SH-SY5Y (cell line): ENCODE measurements around the gene ARL14EP.

Experiments used
- GATA2 ChIP-seq: IDR thresholded peaks from 2 replicates; pipeline ENCODE4 v1.6.1; 2011; ENCODE audit warnings: mild to moderate bottlenecking, low read depth, low read length
- GATA3 ChIP-seq: IDR thresholded peaks from 2 replicates; pipeline ENCODE4 v1.6.1; 2011; ENCODE audit warnings: low read depth, mild to moderate bottlenecking, low read length, moderate library complexity

ARL14EP gene

GRCh38 chr11:30350384-30350783 is 27.5 kb downstream of the ARL14EP start:
- TF ChIP-seq GATA3, result no peak
- no peak for TF ChIP-seq GATA2

DNA sequence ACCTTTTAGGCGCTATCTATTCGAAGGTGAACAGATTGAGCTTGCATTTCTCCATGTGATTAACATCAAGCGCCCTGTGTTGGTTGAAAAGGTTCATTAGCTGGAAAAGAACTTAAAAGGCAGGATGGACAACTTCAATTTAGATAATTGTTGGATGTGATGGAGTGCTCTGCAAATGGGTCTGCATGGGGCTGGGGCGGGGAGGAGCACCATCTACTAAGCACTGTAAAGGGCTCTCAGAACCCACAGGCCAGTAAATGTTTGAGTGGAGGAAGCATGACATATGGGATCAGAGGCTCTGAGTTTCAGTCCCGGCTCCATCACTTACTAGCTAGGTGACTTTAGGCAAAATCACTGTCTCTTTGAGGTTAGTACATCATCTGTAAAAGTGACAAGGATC is 28.2 kb downstream of the ARL14EP start:
- TF ChIP-seq GATA3, result no peak
- TF ChIP-seq GATA2, result no peak

DNA sequence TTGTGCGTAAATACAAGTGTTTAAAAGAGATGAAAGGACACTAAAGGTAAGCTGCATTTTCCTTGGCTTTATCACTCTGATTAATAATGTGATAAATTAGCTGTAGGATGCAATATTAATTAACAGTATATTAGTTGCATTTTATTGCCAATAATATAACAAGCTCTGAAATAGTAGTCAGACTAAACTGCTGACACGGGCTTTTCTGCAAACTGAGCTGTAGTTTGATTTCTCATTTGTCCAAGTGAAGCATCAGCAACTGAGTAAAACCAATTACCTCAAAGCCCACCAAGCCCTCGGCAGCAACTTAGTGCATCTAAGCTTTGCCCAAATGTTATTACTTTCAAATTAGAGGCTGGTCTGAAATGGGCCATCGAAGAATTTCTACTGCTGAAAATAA is 33.5 kb downstream of the ARL14EP start:
- no peak for TF ChIP-seq GATA3
- TF ChIP-seq GATA2, result no peak

DNA sequence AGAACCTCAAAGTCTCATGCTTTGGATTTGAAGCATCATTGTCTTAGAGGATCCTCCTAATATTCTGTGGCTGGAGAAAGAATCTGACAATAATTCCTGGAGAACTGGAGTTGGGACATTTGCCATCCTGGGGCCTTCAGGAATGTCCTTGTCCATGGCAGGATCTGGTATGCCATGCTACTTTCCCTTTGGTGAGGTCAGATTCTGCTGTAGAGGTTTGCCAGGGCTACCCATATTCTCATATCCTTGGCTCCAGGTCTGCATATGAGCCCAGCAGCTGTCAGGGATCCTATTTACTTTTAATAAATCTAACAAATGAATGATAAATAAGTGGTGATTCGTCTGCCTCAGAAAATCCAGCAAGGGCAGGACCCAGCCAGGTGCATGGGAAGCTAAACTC is 35.0 kb downstream of the ARL14EP start:
- TF ChIP-seq GATA3 (no peak), GATA2 (no peak)

DNA sequence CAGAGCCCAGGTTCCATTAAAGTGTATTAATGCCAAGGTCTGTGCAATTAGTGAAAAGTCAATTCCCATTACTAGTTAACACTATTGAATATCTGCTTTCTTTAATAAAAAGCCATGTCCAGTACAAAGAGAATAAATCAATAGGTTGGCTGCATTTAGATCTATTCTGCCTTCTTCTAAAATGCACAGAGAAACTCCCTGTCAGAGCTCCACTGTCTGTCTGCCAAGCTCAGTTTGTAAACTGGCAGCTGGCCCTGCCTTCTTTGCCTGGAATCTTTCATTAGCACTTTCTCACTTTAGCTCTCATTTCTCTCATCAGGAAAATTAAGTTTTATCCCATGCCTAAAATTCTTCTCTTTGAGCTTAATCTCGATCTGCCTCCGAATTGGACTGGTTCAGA is 35.6 kb downstream of the ARL14EP start:
- TF ChIP-seq GATA3, result no peak
- no peak for TF ChIP-seq GATA2

DNA sequence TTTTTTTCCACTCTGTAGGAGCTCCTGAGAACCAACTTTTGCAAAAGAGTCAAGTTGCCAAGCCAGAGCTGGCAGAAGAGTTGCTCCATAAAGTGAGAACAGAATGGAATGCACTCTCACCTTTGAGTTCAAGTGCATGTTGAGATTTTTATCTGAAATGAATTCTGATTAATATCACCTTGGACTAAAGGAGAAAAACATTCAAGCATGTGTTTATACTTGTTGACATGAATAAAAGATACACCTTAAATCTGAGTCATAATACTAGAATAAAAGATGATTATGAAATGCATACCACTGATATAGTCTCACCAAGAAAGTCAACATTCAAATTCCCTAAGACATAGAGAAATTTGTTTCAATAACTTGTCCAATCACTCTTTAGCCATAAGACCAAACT is 37.8 kb downstream of the ARL14EP start:
- TF ChIP-seq GATA2, result no peak
- no peak for TF ChIP-seq GATA3

DNA sequence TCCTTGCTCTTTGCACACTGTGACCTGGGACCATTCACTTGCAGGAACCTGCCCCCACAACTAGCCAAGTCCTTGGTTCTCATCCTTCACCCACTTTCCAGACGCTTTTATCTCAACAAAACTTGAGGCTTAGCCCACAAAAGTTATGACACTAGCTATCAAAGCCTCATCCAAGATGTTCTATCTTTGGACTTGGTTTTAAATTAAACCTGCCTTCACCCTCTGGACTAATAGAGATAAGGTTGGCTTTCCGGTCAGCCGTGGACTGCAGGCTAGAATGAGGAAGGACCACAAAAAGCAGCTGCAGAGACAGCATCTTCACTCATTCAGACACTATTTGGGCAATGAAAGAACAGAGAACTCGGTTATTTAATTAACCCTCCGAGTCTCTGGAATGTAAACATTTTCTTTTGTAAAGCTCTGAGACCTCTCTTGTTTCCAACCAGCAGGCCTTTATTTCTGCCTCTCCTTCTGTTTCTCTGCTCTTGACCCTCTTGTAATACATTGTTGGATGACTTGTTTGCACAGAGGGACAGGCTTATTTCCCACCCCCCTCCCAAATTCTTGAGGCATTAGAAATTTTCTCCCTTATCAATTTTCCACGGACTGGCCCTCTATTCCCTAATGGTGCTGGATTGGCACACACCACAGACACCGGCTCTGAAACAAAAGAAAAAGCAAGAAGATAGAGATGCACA is 41.4 kb downstream of the ARL14EP start:
- no peak for TF ChIP-seq GATA2
- TF ChIP-seq GATA3, result no peak

DNA sequence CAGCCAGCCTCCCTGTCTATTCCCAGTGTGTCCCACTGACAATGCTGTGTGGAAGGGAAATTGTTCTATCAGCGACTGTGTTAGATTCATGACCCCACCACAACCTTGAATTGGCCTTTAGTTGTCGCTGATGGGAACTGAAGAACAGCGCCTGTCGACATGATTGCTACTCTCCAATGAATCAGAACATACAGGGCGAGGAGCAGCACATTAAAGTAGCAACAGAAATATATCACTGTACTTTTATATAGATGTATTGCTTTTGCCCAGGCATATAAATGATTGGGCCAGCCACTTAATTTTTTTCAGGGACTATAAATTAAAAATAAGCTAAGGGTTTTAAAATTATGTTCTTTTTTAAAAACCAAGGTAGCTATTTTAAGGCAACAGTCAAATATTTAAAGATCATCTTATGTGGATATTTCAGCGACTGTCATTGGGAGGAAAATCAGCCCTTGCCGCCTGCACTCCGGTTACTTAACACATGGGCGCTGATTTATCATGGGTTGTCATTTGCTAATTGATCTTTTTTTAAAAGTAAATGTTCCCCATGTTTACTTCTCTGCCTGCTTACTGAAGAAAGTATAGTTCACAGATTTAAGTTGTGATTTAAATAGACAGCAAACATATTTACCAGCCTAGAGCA is 42.1 kb downstream of the ARL14EP start:
- TF ChIP-seq GATA2, result no peak

- no peak for TF ChIP-seq GATA3
- TF ChIP-seq GATA2, result no peak
Measured at GRCh38 chr11:30365793-30366517, 43.1 kb downstream of the ARL14EP start.

DNA sequence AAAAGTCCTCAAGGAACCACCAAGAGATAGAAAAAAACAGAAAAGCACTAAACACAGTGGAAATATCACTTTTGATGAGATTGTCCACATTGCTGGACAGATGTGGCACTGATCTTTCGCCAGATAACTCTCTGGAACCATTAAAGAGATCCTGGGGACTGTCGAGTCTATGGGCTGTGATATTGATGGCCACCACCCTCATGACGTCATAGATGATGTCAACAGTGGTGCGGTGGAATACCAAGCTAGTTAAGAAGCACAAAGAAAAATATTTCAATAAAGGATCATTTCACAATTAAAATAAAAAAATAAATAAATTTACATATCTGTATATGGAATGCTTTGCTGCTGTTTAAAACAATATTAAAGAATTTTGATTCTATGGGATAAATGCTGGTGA is 45.5 kb downstream of the ARL14EP start:
- no peak for TF ChIP-seq GATA2
- no peak for TF ChIP-seq GATA3

- no peak for TF ChIP-seq GATA3
- no peak for TF ChIP-seq GATA2
Measured at GRCh38 chr11:30370164-30370563, 47.3 kb downstream of the ARL14EP start.

DNA sequence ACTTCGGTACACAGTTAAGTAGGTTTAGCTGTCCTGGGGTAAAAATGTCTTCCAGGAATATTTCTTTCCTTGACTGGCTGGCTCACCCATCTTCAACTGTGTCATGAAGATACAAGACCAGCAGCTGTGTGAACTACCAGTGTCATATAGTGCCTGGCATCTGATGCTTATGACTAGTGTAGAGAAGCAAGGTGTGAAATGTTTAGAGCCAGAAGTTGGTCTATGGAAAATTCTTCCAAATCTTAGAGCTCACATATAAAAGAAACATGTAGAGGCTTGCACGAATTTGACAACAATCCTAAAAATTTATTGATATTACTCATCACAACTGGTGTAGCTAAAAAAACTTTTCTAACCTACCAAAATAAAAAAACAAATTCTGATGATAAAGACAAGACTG is 54.4 kb downstream of the ARL14EP start:
- TF ChIP-seq GATA2, result no peak

- no peak for TF ChIP-seq GATA3
- no peak for TF ChIP-seq GATA2
Measured at GRCh38 chr11:30380846-30381245, 57.9 kb downstream of the ARL14EP start.

DNA sequence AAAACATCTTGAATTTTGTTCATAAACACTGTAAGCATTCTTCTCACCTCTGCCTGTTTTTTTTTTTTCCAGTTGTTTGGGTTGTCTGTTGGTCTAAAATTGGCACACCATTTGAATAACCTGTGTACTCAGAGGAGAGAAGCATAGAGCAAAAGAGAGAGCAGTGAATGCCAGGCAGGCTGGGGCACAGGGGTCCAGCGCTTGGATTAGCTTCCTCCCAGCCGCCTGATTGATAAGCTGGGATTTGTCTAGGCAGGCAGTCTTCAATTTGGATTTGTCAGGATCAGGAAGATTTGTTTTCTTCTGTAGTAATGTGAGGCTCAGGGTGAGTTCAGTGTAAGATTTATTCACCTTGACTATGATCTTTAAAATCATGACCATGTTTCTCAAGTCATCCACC is 59.0 kb downstream of the ARL14EP start:
- TF ChIP-seq GATA3 (no peak), GATA2 (no peak)
